GM12878 (cell line): Measurements from ENCODE around the gene FCAR. TPM values are rescaled to one million over a fixed set of nuclear protein-coding genes. Genes with fewer than 3 reads are reported as not detected.
A peak's percentile ranks its signal among the peaks of the same experiment; 100 is the strongest.
"Not testable (repeated sequence)": the region's sequence is repeated elsewhere in the genome, so short reads cannot be mapped to it uniquely, and the experiment has no call there.

Experiments used
- ATAC-seq: fragments of 200-7000 bp; cut with Tn5 transposase; 3 replicates; pipeline ENCODE4 v1.9.1; 2020; ENCODE audit warnings: mild to moderate bottlenecking, moderate library complexity
- BruUV-seq: library from RNA; stranded (reverse); fragments of 400-500 nt; replicated peaks from 2 replicates; lab custom pipeline; 2021; lab: Mats Ljungman, UMichigan
- CTCF ChIA-PET: fragments of 300-600 bp; sonication (Branson Sonifier 250); formaldehyde crosslinking; extraction: SDS; loops from one replicate; lab custom pipeline; 2021; ENCODE audit warnings: inconsistent platforms; lab: Yijun Ruan, JAX
- POLR2A ChIA-PET: fragments of 350-600 bp; formaldehyde crosslinking; extraction: SDS; loops from one replicate; lab custom pipeline; 2021; ENCODE audit warnings: inconsistent platforms; lab: Charles Lee
- RAD21 ChIA-PET: fragments of 300-600 bp; sonication (Branson Sonifier 250); formaldehyde crosslinking; loops from one replicate; lab custom pipeline; 2023; ENCODE audit warnings: antibody characterized with exemption; ENCODE audit not compliant: unreplicated experiment; lab: Charles Lee
- SMC1A ChIA-PET: fragments of 300-600 bp; sonication (Branson Sonifier 250); formaldehyde crosslinking; loops from one replicate; lab custom pipeline; 2023; ENCODE audit not compliant: unreplicated experiment, uncharacterized antibody; lab: Charles Lee
- DNase-seq: peaks from one replicate; pipeline ENCODE4 v3.0.0-alpha.2; 2011; ENCODE audit warnings: low read depth, low spot score
- FAIRE-seq: peaks from 3 replicates; lab custom pipeline; 2011; peaks lifted over from hg19 to GRCh38; lab: Jason Lieb, UNC
- H2AFZ ChIP-seq: 2 replicates; pipeline ENCODE4 v1.6.0; 2011; ENCODE audit warnings: low read depth, low read length, control low read depth; ENCODE audit not compliant: control insufficient read depth
- H3K27ac ChIP-seq: 2 replicates; pipeline ENCODE4 v1.5.1; 2011; ENCODE audit warnings: control low read depth; ENCODE audit not compliant: control insufficient read depth, insufficient read depth
- H3K27me3 ChIP-seq, 2 experiments: replicated peaks in 1 of 2; 2 replicates each; pipeline versions ENCODE4 v1.6.0 to v1.6.1; 2011; ENCODE audit warnings: low read length in 1 of 2; ENCODE audit not compliant: control insufficient read depth in 2 of 2, insufficient read depth in 2 of 2
- H3K36me3 ChIP-seq, 2 experiments: 2 replicates each; pipeline ENCODE4 v1.5.1; 2011; ENCODE audit warnings: low read length in 1 of 2; ENCODE audit not compliant: control insufficient read depth in 2 of 2, insufficient read depth in 2 of 2
- H3K4me1 ChIP-seq: 2 replicates; pipeline ENCODE4 v1.6.1; 2011; ENCODE audit warnings: mild to moderate bottlenecking, low read length, moderate library complexity, mixed read lengths; ENCODE audit not compliant: control insufficient read depth, insufficient read depth
- H3K4me2 ChIP-seq: 2 replicates; pipeline ENCODE4 v1.6.0; 2011; ENCODE audit warnings: control low read depth; ENCODE audit not compliant: control insufficient read depth, insufficient read depth
- H3K4me3 ChIP-seq: fragments of 200-600 bp; sonication (generic); 2 replicates; pipeline ENCODE4 v1.5.1; 2016
- H3K79me2 ChIP-seq: 2 replicates; pipeline ENCODE4 v1.6.0; 2011; ENCODE audit warnings: low read length; ENCODE audit not compliant: control insufficient read depth, insufficient read depth
- H3K9ac ChIP-seq: 2 replicates; pipeline ENCODE4 v1.8.0; 2011; ENCODE audit warnings: low read length, control low read depth, mixed read lengths; ENCODE audit not compliant: control insufficient read depth, insufficient read depth
- H3K9me3 ChIP-seq: replicated peaks from 3 replicates; pipeline ENCODE4 v1.5.1; 2011; ENCODE audit warnings: mild to moderate bottlenecking, low read length; ENCODE audit not compliant: control insufficient read depth, insufficient read depth
- H4K20me1 ChIP-seq: 2 replicates; pipeline ENCODE4 v1.6.0; 2011; ENCODE audit not compliant: control insufficient read depth, insufficient read depth
- SMC3 ChIP-seq: IDR thresholded peaks from 2 replicates; pipeline ENCODE4 v1.6.1; 2011; ENCODE audit warnings: low read length, improper control_type of control experiment, borderline replicate concordance
- WGBS: methylation state at CpG from one replicate; pipeline ENCODE4 v1.1.6; 2016; ENCODE audit warnings: low lambda C conversion rate; ENCODE audit not compliant: insufficient replicate concordance, insufficient coverage; ENCODE audit errors: missing lambda C conversion rate; 5-methylcytosine and 5-hydroxymethylcytosine counted together
- in situ Hi-C: fragments of 300-500 bp; cut with MboI; formaldehyde crosslinking; loops from 9 replicates; pipeline ENCODE4 v1.14.3; 2018; ENCODE audit warnings: mixed read lengths
- intact Hi-C: fragments of 100-400 bp; cut with micrococcal nuclease; formaldehyde crosslinking; loops from one replicate; pipeline ENCODE4 v1.14.2; 2022; ENCODE audit not compliant: unreplicated experiment
- polyA plus RNA-seq, 11 experiments: library from polyadenylated mRNA; depleted of rRNA in 4 of 11; unstranded in 6 of 11; stranded (reverse) in 5 of 11; fragments of >200 nt; fragmentation: Nextera tagmentation in 4 of 11; fragmentation: Illumina TruSeq in 1 of 11; extraction: Ambion mirVana in 4 of 11; extraction: Trizol in 1 of 11; gene quantifications; 1 replicate in 1 of 11; 2 replicates in 10 of 11; pipeline versions ENCODE4 v1.2.1 to v1.2.3, GENCODE V29; 2011 to 2016; ENCODE audit warnings: inconsistent platforms in 2 of 11, missing spikeins in 2 of 11, low read depth in 1 of 11
- total RNA-seq, 4 experiments: library from RNA; depleted of rRNA in 3 of 4; stranded (reverse); fragments of >200 nt in 3 of 4; fragmentation: Illumina TruSeq in 1 of 4; extraction: Trizol in 1 of 4; gene quantifications; 2 replicates each; pipeline versions ENCODE4 v1.2.1 to v1.2.3, GENCODE V29; 2013 to 2021
- TF ChIP-seq, protein P1 (sequence below), 3 experiments: IDR thresholded peaks in 2 of 3; conservative IDR thresholded peaks in 1 of 3; 2 replicates each; pipeline ENCODE4 v1.5.1; 2011; ENCODE audit warnings: low read depth in 3 of 3, low read length in 3 of 3, mild to moderate bottlenecking in 3 of 3, control low read depth in 2 of 3, moderate library complexity in 2 of 3, inconsistent platforms in 1 of 3, mixed read lengths in 1 of 3; ENCODE audit not compliant: control insufficient read depth in 2 of 3, insufficient read depth in 1 of 3; ENCODE audit errors: extremely low read depth in 1 of 3

The FCAR gene
- total and polyA plus RNA-seq, 10 of the 15 experiments (the other 5 are each of a cell fraction or from before 2014, with no cell fraction given) = 0.49 TPM; not detected in 9

DNA sequence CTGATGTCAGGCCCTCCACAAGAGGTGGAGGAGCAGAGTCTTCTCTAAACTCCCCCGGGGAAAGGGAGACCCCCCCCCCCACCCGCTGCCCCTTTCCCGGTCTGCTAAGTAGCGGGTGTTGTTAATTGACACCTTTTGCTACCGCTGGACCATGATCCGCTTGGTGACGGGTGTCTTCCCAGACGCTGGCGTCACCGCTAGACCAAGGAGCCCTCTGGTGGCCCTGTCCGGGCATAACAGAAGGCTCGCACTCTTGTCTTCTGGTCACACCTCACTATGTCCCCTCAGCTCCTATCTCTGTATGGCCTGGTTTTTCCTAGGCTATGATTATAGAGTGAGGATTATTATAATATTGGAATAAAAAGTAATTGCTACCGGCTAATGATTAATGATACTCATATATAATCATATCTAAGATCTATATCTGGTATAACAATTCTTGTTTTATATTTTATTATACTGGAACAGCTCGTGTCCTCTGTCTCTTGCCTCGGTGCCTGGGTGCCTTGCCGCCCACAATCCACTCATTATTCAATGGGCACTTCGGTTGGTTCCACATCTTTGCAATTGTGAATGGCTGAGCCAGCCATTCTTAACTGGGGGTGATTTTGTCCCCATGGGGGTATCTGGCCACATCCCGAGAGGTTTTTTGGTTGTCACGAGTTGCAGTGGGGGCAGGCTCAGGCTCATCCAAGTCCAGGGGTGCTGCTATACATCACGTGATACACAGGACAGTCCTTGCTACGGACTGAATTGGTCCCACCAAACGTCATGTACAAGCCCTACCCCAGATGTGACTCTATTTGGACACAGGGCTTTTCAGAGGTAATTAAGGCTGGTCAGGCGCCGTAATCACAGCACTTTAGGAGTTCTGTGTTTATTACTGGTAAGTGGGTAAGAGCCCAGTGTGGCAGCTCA is 45.9 kb downstream of the FCAR start:
- H3K36me3 ChIP-seq, H3K4me1 ChIP-seq, H3K4me2 ChIP-seq, ATAC-seq, DNase-seq, BruUV-seq, CTCF ChIA-PET, POLR2A ChIA-PET, H3K79me2 ChIP-seq, H3K27ac ChIP-seq, SMC1A ChIA-PET, H2AFZ ChIP-seq, H3K9me3 ChIP-seq, FAIRE-seq, H3K9ac ChIP-seq, H4K20me1 ChIP-seq, H3K27me3 ChIP-seq, H3K4me3 ChIP-seq: not testable (repeated sequence)
- WGBS = 16% methylated on average over 20 of the region's 24 CpGs
- in situ Hi-C loops (loop anchor here (10.0 kb wide), 1 partner anchor 445 kb away; the partner anchor contains the start of gene CDC42EP5), intact Hi-C loops (loop anchor here (1.0 to 10.0 kb wide), 3 partner anchors 39 to 445 kb away; partner anchors contain the start of genes CDC42EP5 and LILRB4)
- RAD21 ChIA-PET = interaction anchor here (0.7 to 1.2 kb wide), 2 partner anchors 39 to 167 kb away, joined by 3 to 5 read pairs; no protein-coding TSS in a partner anchor
- TF ChIP-seq SMC3 = peak; percentile 18; the same call in 1 of the 2 replicates
- TF ChIP-seq, protein P1, sequence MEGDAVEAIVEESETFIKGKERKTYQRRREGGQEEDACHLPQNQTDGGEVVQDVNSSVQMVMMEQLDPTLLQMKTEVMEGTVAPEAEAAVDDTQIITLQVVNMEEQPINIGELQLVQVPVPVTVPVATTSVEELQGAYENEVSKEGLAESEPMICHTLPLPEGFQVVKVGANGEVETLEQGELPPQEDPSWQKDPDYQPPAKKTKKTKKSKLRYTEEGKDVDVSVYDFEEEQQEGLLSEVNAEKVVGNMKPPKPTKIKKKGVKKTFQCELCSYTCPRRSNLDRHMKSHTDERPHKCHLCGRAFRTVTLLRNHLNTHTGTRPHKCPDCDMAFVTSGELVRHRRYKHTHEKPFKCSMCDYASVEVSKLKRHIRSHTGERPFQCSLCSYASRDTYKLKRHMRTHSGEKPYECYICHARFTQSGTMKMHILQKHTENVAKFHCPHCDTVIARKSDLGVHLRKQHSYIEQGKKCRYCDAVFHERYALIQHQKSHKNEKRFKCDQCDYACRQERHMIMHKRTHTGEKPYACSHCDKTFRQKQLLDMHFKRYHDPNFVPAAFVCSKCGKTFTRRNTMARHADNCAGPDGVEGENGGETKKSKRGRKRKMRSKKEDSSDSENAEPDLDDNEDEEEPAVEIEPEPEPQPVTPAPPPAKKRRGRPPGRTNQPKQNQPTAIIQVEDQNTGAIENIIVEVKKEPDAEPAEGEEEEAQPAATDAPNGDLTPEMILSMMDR (IDR thresholded peaks at IDR 0.05 in 2 of 3, conservative IDR thresholded peaks at IDR 0.05 in 1 of 3; ENCODE audit: control insufficient read depth in 2 of 3, extremely low read depth in 1 of 3, insufficient read depth in 1 of 3, low read depth in 3 of 3, low read length in 3 of 3) = peak in 2 of 3 experiments; percentile 16 to 30; a peak in 1 of 6 replicates
